HFF-Myc (cell line): Measurements from ENCODE around the gene MRPL34.

Experiments used
- DNase-seq: peaks from one replicate; pipeline ENCODE4 v3.0.0-alpha.2; 2011; ENCODE audit warnings: low read depth; ENCODE audit errors: extremely low read depth
- H3K4me3 ChIP-seq: replicated peaks from 2 replicates; pipeline ENCODE4 v1.5.1; 2011; ENCODE audit warnings: low read depth, mild to moderate bottlenecking, control low read depth, low read length
- TF ChIP-seq, protein P1 (sequence below): IDR thresholded peaks from 2 replicates; pipeline ENCODE4 v1.5.1; 2012; ENCODE audit warnings: mild to moderate bottlenecking, low read depth, low read length, control low read depth; ENCODE audit errors: missing control alignments

The MRPL34 gene

DNA sequence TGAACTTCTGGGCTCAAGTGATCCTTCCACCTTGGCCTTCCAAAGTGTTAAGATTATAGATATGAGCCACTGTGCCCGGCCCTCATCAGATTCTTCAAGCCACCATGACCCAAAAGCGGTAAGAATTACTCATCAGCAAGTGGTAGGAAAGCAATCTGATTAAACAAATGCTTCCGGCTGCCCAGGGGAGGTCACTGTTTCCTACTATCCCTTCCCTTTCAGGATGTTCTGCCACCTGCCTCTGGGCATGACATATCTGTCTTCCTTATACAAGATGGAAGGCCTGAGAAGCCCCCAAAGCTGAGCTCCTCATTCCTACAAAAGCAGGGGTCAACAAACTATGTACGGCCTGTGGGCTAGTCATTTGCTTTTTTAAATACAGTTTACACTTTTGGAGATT lies 9.4 kb upstream of the MRPL34 start:
- no peak overlapping the region for H3K4me3 ChIP-seq
- TF ChIP-seq, protein P1, sequence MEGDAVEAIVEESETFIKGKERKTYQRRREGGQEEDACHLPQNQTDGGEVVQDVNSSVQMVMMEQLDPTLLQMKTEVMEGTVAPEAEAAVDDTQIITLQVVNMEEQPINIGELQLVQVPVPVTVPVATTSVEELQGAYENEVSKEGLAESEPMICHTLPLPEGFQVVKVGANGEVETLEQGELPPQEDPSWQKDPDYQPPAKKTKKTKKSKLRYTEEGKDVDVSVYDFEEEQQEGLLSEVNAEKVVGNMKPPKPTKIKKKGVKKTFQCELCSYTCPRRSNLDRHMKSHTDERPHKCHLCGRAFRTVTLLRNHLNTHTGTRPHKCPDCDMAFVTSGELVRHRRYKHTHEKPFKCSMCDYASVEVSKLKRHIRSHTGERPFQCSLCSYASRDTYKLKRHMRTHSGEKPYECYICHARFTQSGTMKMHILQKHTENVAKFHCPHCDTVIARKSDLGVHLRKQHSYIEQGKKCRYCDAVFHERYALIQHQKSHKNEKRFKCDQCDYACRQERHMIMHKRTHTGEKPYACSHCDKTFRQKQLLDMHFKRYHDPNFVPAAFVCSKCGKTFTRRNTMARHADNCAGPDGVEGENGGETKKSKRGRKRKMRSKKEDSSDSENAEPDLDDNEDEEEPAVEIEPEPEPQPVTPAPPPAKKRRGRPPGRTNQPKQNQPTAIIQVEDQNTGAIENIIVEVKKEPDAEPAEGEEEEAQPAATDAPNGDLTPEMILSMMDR = no peak
- DNase-seq = no peak

DNA sequence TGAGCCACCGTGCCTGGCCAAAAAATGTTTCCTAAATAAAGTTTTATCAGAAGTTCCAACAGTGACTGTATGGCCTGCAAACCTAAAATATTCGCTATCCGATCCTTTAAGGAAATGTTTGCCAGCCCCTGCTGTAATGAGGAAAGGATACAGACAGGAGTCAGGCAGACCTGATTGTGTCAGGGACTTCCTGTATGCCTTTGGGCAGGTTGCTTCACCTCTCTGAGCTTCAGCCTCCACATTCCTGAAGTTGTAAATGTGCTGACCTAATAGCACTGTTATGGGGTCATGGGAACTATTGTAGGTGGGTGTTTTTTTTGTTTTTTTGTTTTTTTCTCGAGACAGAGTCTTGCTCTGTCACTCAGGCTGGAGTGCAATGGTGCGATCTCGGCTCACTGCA lies 8.7 kb upstream of the MRPL34 start:
- H3K4me3 ChIP-seq = no peak overlapping the region
- TF ChIP-seq, protein P1 = no peak
- no peak for DNase-seq

DNA sequence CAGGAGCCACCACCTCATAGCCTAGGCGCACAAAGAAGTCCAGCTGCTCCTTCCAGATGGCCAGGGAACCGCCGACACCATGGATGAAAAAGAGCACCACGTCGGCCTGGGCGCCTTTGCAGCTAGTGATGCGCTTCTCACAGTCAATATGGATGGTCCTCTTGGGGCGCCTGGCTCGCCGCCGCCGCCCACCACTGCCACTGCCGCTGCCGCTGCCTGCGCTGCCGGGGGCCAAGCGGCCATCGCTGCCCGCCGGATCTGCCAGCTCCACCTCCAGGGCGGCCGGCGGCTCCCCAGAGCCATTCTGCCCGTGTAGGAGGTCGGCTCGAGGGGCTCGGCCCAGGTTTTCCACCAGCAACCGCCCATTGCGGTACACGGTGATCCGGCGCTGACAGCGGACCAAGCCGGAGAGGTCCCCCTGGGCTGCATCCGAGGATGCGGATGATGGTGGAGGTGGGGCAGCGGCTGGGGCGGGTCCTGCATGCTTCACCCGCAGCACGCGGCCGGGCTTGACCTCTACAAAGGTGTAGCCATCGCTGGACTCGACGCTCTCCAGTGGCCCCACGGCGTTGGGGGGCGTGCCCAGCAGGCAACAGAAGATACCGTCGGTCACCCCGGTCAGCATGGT lies 4.6 kb upstream of the MRPL34 start:
- TF ChIP-seq, protein P1 = no peak
- no peak for DNase-seq
- no peak overlapping the region for H3K4me3 ChIP-seq

DNA sequence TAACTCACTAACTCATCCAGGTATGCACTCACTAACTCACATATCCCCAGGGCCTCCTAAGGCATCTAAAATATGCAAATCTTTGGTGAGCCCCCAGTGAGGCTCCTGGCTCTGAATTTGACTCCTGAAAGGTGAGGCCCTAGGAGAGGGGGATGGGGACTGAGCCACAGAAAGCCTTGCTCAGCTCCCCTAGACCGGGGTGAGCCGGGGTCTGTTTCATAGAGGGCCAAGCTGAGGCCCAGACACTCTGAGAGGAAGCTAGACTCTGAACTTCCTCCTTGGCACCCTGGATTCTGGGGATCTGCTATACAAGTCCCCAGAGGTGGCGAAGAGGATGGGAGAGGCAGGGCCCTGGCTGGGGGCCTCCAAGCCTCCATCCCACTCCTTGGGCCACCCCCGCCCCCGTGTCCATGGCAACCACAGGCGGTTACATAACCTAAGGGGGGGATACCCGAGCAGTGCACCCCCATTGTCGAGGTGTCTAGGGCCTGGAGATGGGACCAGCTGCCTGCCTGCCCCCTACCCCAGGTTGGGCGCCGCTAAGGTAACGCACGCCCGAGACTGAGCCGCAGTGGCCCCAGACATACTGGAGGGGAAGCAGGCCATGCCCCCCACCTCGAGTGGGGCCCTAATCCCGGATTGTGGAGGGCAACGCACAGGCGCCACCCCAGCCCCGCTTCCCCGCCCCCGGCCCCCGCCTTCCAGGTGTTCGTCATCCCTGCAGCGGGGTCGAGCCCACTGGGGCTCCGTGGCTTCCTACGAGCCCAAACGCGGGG lies 3.1 kb upstream of the MRPL34 start:
- no peak for DNase-seq
- TF ChIP-seq, protein P1 = no peak
- H3K4me3 ChIP-seq = peak overlapping the region; percentile 43

DNA sequence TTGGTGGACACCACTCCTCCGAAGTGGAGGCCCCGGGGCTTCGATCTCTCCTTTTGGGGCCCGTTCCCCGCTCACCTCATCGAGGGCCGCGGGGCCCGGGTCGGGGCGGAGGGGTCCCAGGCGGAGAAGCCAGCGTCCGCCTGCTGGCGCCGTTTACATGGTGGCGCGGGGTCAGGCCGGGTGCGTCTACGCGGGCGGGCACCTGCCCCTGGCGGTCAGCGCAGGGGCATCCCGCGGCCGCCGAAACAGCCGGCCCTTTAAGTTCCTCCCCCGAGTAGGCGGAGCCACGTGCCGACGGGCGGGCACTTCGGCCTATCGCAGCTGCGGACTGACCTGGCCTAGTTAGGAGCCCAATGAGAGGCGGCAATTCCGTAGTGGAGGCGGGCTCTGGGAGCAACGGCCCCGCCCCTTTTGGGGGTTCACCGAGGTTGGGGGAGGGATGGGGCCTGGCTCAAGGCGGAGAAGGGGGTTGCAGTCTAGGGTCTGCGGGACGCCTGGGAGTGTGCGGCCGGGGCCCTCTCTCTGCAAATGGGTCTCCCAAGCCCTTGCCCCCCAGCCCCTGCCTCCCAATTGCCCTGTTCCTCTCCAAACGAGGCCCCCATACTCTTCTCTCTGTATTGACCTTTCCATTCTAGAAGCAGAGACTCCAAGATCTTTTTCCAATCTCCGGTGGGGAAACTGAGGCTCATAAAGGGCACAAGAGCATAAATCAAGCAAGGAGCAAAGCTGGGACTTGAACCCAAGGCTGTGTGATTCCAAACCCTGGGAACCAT lies 2.3 kb upstream of the MRPL34 start, which contains the start of gene ABHD8:
ABHD8 (minus strand) TSS at position 259 of the 773 bp plus-strand sequence. CDS start 1,809 bp downstream, outside the sequence.
- TF ChIP-seq, protein P1 = peak; percentile 27
- DNase-seq = peak; percentile 78
- peak within 1 kb of the TSS; percentile 43 for H3K4me3 ChIP-seq

DNA sequence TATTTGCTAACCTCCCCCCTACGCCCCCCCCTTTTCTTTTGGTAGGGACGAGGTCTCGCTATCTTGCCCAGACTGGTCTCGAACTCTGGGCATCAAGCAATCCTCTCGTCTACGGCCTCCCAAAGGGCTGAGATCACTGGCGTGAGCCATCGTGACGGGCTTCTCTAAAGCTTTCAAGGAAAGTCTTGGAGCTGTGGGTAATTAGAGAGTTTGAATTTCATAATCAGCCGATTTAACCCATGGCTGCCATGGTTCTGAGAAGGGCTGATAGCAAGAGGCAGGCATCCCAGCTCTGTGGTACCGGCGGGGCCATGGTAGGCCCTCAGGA lies 1.8 kb upstream of the MRPL34 start:
- no peak overlapping the region for H3K4me3 ChIP-seq
- no peak for DNase-seq
- TF ChIP-seq, protein P1 = no peak
